ENCODE measurements around the gene JPH3.
"Not testable (repeated sequence)": the region's sequence is repeated elsewhere in the genome, so short reads cannot be mapped to it uniquely, and the experiment has no call there.

Gene JPH3

DNA sequence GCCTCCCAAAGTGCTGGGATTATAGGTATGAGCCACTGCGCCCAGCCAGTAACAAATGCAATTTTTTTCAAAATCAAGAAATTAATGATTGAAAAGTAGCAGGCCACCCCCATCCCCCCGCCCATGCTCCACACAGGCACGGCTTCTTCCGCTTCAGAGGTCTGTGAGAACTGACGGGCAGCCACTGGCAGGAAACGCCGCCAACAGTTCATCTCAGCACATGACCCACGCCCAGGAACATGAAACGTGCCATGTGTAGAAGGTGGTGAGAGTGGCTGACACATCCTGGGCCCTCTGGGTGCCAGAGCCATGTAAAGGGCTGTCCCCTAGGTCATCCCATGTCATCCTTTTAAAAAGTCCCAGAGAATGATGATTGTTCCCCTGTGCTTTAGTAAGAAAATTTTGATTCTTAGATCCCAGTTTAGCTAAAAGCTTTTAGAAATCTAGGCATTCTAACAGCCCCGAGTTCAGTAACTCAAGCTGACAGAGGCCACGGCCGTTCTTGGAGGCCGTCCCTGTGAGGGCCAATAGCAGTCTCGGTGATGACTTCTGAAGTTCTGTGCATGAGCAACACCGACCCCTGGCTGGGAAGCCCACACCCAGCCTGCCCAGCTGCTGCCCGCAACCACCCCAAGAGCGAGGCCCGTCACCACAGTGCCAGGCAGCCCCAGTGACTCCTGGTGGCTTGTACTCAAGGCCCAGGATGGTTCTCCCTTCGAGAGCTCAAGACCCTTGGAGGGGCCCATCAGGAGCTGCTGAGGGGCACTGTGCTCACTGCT lies 111.3 kb downstream of the JPH3 start:
- DNase-seq (ENCODE audit: low read depth, low spot score) = no peak

DNA sequence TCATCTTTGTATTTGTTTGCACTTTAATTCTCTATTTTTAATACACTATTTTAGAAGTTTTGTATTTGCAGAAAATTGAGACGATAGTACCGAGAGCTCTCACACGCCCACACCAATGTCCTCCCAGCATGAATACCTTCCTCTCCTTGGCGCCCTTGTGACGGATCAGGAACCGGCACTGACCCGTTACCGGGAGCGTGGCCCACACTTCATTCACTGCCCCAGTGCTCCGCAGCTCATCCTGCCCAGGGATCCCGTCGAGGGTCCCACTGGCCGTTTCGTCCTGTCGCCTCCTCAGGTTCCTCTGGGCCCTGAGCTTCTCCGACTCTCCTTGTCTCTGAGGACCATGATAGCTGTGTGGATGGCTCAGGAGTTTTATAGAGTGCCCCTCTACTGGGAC lies 112.9 kb downstream of the JPH3 start:
- no peak for DNase-seq (ENCODE audit: low read depth, low spot score)

- DNase-seq (ENCODE audit: low read depth, low spot score) = no peak
Observed at GRCh38 chr16:87715658-87716057, 113.3 kb downstream of the JPH3 start.

DNA sequence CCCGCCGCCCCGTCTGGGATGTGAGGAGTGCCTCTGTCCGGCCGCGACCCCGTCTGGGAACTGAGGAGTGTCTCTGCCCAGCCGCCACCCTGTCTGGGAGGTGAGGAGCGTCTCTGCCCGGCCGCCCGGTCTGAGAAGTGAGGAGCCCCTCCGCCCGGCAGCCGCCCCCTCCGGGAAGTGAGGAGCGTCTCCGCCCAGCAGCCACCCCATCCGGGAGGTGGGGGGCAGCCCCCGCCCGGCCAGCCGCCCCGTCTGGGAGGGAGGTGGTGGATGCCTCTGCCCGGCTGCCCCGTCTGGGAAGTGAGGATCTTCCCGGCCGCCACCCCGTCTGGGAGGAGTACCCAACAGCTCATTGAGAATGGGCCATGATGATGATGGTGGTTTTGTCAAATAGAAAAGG lies 116.5 kb downstream of the JPH3 start:
- not testable (repeated sequence) for DNase-seq (ENCODE audit: low read depth, low spot score)

- DNase-seq (ENCODE audit: low read depth, low spot score) = no peak
Observed at GRCh38 chr16:87720446-87720845, 118.1 kb downstream of the JPH3 start.

- DNase-seq (ENCODE audit: low read depth, low spot score) = no peak
Observed at GRCh38 chr16:87721622-87722585, 119.6 kb downstream of the JPH3 start.

- DNase-seq (ENCODE audit: low read depth, low spot score) = no peak
Observed at GRCh38 chr16:87722590-87723225, 120.4 kb downstream of the JPH3 start.

GRCh38 chr16:87723226-87723623 lies 120.9 kb downstream of the JPH3 start:
- DNase-seq (ENCODE audit: low read depth, low spot score) = no peak

DNA sequence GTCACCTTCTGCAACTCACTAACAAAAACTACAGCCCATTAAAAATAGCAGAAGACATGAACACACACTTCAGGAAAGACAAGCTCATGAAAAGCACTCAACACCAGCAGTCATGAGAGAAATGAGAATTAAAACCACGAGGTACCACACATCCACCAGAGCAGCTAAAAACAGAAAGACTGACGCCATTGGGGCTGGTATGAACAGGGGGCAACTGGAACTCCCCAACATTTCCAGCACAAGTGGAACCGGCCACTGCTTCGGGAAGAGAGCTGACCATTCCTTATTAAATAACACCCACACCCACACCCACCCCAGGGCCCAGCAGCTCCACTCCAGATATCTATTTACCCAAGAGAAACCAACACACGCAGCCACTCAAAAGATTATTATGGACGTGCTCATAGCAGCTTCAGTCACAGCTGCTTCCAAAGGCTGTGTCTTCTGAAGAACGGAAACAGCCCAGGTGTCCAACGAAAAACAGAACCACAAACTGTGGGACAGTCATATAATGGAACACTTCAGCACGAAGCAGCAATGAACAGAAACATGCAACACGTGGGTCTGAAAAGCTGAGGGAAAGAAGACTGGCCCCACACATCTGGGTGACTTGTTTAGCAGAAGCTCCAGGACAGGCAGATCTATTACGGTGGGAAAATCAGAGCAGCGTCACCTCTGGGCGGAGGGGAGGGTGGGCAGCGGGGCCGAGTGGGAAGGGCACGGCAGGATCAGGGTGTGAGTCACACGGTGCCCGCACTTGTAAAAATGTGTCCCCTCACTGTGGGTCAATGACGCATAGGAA lies 122.4 kb downstream of the JPH3 start:
- no peak for DNase-seq (ENCODE audit: low read depth, low spot score)

DNA sequence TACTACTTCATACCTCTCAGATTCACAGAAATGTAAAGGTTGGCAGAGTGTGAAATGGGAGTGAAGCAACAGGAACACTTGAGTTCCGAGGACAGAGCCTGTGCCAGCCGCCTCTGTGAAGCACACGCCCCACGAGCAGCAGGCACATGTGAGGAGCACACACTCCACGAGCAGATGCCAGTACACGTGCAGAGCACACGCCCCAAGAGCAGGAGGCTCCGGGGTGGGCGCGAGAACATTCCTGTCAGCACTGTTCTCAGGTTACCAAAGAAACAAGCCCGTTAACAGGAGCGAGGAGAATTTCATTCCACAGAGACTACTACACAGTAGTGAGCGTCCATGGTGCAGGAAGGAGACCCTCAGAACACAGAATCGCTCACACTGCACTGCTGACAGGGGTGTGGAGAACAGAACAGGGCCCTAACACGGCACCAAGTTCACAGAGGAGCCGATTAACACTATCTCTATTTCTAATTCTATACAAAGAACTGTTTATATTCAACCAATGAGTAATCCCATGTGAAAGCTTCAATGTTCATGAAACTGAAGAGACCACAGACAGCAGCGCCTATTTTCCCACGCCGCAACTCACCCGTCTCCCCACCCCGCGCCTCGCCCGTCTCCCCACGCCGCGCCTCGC lies 123.4 kb downstream of the JPH3 start:
- DNase-seq (ENCODE audit: low read depth, low spot score) = peak; percentile 55

DNA sequence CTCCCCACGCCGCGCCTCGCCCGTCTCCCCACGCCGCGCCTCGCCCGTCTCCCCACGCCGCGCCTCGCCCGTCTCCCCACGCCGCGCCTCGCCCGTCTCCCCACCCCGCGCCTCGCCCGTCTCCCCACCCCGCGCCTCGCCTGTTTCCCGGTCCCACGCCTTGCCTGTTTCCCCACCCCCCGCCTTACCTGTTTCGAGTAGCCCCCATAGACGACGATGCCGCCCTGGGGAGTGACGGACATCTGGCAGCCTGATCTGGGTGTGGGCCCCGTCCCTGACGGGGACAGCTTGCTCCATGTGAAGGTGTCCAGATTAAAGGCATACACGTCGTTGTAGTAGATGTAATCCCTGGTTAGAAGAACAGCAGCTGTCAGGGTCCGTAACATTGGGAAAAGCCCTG lies 124.3 kb downstream of the JPH3 start:
- DNase-seq (ENCODE audit: low read depth, low spot score) = not testable (repeated sequence)

DNA sequence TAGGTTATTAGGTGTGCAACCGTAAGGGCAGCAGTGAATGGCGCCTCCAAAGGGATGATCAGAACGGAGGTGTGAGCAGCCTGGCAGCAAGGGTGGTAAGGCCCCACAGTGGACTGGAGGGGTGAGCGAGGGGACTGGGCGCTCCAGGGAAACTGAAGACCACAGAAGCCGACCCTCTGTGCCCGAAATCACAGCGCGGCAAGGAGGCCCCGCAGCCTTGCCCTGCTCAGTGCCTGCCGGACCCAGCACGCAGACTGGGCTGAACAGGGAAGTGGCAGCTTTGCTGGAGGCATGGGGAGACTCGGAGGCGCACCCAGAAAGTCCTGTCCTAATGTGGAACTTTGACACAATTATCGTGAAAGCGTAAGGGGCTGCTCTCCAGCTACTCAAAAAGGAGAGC lies 125.0 kb downstream of the JPH3 start:
- DNase-seq (ENCODE audit: low read depth, low spot score) = no peak

DNA sequence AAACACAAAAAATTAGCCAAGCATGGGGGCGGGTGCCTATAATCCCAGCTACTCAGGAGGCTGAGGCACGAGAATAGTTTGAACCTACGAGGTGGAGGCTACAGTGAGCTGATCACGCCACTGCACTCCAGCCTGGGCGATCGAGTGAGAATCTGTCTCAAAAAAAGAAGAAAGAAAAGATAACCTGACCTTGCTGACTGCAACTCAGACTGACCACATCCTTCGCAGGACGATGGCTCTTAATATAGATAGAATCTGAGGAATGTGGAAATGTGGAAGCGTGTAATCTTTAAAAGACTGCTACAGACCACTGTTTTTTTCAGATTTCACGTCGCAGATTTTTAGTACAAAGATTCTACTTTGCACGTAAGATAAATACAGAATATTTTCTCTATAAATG lies 125.7 kb downstream of the JPH3 start:
- no peak for DNase-seq (ENCODE audit: low read depth, low spot score)

DNA sequence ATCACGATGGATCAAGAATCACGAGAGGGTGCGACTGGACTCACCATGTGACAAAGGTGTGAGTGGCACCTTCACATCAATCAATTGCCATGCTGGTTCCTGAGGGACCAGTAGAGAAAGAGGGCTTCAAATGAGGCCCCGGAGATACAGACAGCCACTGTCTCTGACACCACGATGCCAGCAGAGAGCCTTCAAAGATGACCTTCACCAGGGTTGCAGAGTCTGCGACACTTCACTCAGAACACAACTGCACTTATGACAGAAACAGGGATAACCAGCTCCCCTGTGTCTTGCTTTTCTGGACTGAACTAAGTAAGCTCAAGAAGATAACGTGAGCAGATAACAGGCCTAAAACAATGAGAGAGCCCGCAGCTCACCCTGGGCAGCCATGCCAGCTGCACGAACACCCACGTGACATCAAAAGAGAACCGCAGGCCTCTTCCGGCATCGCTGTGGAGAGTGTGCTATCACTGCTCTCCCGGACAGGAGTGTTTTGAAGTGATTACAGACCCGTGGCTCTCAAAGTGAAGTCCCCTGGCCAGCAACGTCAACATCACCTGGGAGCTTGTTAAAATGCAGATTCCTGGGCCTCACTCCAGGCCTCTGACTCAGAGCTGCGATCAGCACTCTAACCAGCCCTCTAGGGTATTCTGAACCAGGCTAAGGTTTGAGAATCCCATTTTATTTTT lies 127.1 kb downstream of the JPH3 start:
- no peak for DNase-seq (ENCODE audit: low read depth, low spot score)

- DNase-seq (ENCODE audit: low read depth, low spot score) = no peak
Observed at GRCh38 chr16:87731607-87732006, 129.3 kb downstream of the JPH3 start.

DNA sequence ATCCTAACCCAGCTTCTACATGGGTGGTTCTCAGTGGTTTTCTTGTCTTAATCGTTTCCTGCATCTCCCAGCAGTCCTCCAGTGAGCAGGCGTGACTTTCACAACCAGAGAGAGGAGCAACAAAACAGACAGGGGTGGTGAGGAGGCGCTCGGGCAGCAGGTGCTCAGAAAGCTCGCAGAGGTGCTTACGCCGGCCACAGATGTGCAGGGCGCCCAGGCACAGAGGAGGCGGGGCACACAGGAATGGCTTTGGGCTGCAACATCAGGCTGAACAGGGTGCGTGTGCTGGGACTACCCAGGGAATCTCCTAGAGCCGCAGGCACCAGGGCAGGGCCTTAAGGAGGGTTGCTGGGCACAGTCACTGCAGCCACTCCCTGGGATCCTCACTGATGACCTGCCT lies 130.9 kb downstream of the JPH3 start:
- DNase-seq (ENCODE audit: low read depth, low spot score) = no peak

GRCh38 chr16:87734644-87735043 lies 132.3 kb downstream of the JPH3 start:
- DNase-seq (ENCODE audit: low read depth, low spot score) = peak; percentile 64

- DNase-seq (ENCODE audit: low read depth, low spot score) = peak; percentile 8
Observed at GRCh38 chr16:87735270-87736007, 133.1 kb downstream of the JPH3 start.

DNA sequence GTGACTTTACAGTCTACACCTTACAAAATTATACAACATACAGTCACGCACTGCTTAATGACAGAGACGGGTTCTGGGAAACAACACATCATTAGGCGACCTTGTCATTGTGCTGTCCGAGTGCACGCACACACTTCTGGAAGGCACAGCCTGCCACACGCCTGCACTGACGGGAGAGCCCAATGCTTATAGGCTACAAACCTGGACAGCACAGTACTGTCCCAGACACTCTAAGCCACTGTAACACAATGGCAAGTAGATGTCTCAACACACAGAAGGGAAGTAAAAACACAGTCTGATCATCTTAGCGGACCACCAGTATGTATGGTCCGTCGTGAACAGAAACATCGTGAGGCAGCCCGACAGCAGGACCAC lies 133.7 kb downstream of the JPH3 start:
- DNase-seq (ENCODE audit: low read depth, low spot score) = no peak

GRCh38 chr16:87739801-87740200 lies 137.5 kb downstream of the JPH3 start:
- no peak for DNase-seq (ENCODE audit: low read depth, low spot score)

Data from ELF-1 (cell line).